Measurements from ENCODE around the gene PITRM1. TPM values are rescaled to one million over a fixed set of nuclear protein-coding genes. Genes with fewer than 3 reads are reported as not detected.

The PITRM1 gene
- total and polyA plus RNA-seq, 2 experiments from 2014 or later = 79.7 to 94.4 TPM

DNA sequence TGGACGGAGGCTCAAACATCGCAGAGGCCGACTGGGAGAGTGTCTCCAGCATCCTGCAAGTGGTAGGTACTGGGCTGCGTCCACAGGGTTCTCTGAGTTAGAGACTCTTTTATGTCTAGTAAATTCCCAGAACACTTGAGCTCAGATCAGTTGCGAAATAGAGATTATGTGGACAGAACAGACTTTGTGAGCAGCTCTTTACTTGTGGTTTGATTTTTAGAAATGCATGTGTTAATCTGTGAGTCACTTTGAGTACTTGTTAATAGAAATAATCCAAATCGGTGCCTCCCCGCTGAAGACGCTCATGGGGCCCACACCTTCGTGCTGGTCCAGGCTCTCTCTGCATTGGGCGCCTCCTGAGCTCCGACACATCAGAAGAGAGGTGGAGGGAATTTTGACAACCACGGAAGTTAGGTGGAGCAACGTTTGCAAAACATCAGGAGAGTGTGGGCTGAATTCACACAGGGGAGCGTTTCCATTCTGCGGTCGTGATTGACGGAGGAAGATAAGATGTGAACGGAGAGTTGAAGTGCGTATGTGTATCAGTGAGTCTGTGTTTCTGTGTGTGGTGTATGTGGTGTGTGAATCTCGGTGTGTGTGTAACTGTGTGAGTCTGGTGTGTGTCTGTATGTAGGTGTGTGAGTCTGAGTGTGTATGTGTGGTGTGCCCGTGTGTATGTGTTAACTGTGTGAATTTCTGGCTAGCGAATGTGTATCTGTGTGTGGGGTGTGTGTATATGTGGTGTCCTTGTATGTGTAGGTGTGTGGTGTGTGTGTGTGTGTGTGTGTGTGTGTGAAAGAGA lies 73.1 kb downstream of the PITRM1 start:
- 81 to 82% methylated on average over 22 of the region's 22 CpGs for WGBS, 2 experiments (ENCODE audit: low coverage in 1 of 2, low lambda C conversion rate in 2 of 2, missing lambda C conversion rate in 2 of 2)
- H3K4me3 ChIP-seq = no peak overlapping the region
- H3K36me3 ChIP-seq (ENCODE audit: low read depth) = peaks cover 27% of the 10 kb centered on the region; the same call in 1 of the 2 replicates
- in situ Hi-C loops (cut with MboI) = no loop called here
- H3K4me1 ChIP-seq (ENCODE audit: insufficient read depth) = peaks cover 42% of the 10 kb centered on the region
- H2AFZ ChIP-seq = no peak overlapping the region
- H3K27ac ChIP-seq = peak overlapping the region; percentile 38
- peak overlapping the region; percentile 24 for H3K4me2 ChIP-seq (ENCODE audit: unreplicated experiment)
- peaks cover 38% of the 10 kb centered on the region for H3F3A ChIP-seq (ENCODE audit: insufficient read depth)
- H3K79me2 ChIP-seq (ENCODE audit: insufficient read depth) = peaks cover 53% of the 10 kb centered on the region
- peak overlapping the region; percentile 20; the same call in 1 of the 2 replicates for H3K9ac ChIP-seq
- H3K9me3 ChIP-seq (ENCODE audit: low read depth) = no peaks in the 10 kb centered on the region
- no peaks in the 10 kb centered on the region for H3K9me2 ChIP-seq (ENCODE audit: insufficient read depth)
- TF ChIP-seq EZH2phosphoT487 (IDR thresholded peaks at IDR 0.05; ENCODE audit: insufficient read depth, low read depth) = no peak
- no peak for TF ChIP-seq EZH2 (IDR thresholded peaks at IDR 0.05; ENCODE audit: insufficient read depth, poor library complexity, severe bottlenecking)
- no peaks in the 10 kb centered on the region for H3K27me3 ChIP-seq (replicated peaks; ENCODE audit: insufficient read depth)
- no peaks in the 10 kb centered on the region for H4K20me1 ChIP-seq (ENCODE audit: insufficient read depth)
- peak; percentile 87 for DNase-seq

DNA sequence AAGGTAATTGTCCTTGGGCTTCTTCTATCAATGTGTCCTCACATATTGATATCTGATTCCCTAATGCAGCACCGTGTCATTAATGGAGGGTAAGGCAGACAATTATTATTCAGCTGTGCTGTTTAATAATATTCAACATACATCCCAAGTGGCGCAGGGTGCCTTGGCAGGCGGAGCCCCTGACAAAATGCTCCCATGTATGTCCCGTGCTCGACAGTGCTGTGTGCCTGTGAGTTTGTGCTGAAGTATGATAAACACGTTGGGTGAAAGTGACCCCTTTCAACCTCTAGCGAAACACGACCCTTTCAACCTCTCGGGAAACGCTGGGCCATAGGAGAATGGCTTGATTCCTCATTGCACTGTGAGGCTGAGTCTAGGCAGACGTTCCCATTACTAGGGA lies 73.9 kb downstream of the PITRM1 start:
- TF ChIP-seq EZH2 (IDR thresholded peaks at IDR 0.05; ENCODE audit: insufficient read depth, poor library complexity, severe bottlenecking) (no peak), EZH2phosphoT487 (IDR thresholded peaks at IDR 0.05; ENCODE audit: insufficient read depth, low read depth) (no peak)
- 84 to 86% methylated on average over 11 of the region's 11 CpGs for whole genome bisulfite sequencing, 2 experiments (ENCODE audit: low coverage in 1 of 2, low lambda C conversion rate in 2 of 2, missing lambda C conversion rate in 2 of 2)
- Histone ChIP-seq H3K9ac (peak overlapping the region; percentile 20; the same call in 1 of the 2 replicates), H3F3A (ENCODE audit: insufficient read depth) (peaks cover 41% of the 10 kb centered on the region), H3K27me3 (replicated peaks; ENCODE audit: insufficient read depth) (no peaks in the 10 kb centered on the region), H3K9me2 (ENCODE audit: insufficient read depth) (no peaks in the 10 kb centered on the region), H3K4me2 (ENCODE audit: unreplicated experiment) (peak overlapping the region; percentile 24), H3K9me3 (ENCODE audit: low read depth) (no peaks in the 10 kb centered on the region), H3K4me1 (ENCODE audit: insufficient read depth) (peaks cover 47% of the 10 kb centered on the region), H3K79me2 (ENCODE audit: insufficient read depth) (peaks cover 61% of the 10 kb centered on the region), H3K4me3 (no peak overlapping the region), H2AFZ (no peak overlapping the region), H4K20me1 (ENCODE audit: insufficient read depth) (no peaks in the 10 kb centered on the region), H3K27ac (peak overlapping the region; percentile 38; the same call in 1 of the 2 replicates), H3K36me3 (ENCODE audit: low read depth) (peaks cover 19% of the 10 kb centered on the region; the same call in 1 of the 2 replicates)
- in situ Hi-C loops (cut with MboI) = no loop called here
- DNase-seq = no peak

DNA sequence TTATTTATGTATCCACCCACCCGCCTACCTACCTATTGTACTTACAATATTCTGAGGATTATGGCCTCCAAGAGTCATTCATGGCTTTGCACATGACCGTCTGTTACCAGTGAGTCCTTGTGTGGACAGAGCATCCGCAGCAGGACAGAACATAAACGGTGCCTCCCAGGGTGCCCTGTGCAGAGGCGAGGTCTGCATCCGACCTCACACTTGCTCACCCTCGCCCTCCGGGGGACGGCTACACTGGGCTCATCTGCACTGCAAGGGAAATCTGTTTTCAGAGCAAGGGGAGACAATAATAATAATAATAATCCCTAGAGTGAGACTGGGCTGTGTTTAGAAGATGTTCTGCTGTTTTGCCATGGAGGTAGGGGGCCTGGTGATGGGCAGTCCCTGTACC lies 75.4 kb downstream of the PITRM1 start:
- H3K27ac ChIP-seq = peak overlapping the region; percentile 99
- H3K27me3 ChIP-seq (replicated peaks; ENCODE audit: insufficient read depth) = no peaks in the 10 kb centered on the region
- no peaks in the 10 kb centered on the region for H3K9me2 ChIP-seq (ENCODE audit: insufficient read depth)
- H4K20me1 ChIP-seq (ENCODE audit: insufficient read depth) = no peaks in the 10 kb centered on the region
- no peak overlapping the region for H3K4me2 ChIP-seq (ENCODE audit: unreplicated experiment)
- H3K4me1 ChIP-seq (ENCODE audit: insufficient read depth) = peaks cover 48% of the 10 kb centered on the region
- no peaks in the 10 kb centered on the region for H3K9me3 ChIP-seq (ENCODE audit: low read depth)
- TF ChIP-seq EZH2 (IDR thresholded peaks at IDR 0.05; ENCODE audit: insufficient read depth, poor library complexity, severe bottlenecking) = no peak
- TF ChIP-seq EZH2phosphoT487 (IDR thresholded peaks at IDR 0.05; ENCODE audit: insufficient read depth, low read depth) = no peak
- DNase-seq = no peak
- peaks cover 72% of the 10 kb centered on the region for H3K79me2 ChIP-seq (ENCODE audit: insufficient read depth)
- H3K36me3 ChIP-seq (ENCODE audit: low read depth) = 0 out of 2 replicates have a peak, but pooled peaks cover 7% of the 10 kb centered on the region
- 88 to 89% methylated on average over 9 of the region's 9 CpGs for WGBS, 2 experiments (ENCODE audit: low coverage in 1 of 2, low lambda C conversion rate in 2 of 2, missing lambda C conversion rate in 2 of 2)
- H3K4me3 ChIP-seq = no peak overlapping the region
- H3K9ac ChIP-seq = no peak overlapping the region
- peaks cover 41% of the 10 kb centered on the region for H3F3A ChIP-seq (ENCODE audit: insufficient read depth)
- no peak overlapping the region for H2AFZ ChIP-seq
- in situ Hi-C loops (cut with MboI) = no loop called here

DNA sequence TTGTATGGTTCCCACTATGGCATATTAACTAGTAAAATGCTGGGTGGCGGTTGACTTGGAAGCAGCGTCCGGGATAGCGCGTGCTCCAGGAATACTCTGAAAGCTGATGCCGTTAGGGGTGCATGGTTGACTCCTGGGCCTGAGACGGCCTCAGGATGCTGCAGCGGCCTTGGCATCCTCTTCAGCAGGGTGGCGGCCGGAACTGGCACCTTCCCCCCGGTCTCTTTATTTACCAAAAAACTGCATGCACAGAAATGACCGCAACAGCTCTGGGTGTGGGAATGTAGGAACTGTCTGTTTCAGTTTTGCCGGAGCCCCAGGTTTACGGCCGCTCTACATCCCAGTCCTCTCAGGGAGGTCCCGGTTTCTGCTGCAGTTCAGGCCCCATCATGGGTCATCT lies 76.4 kb downstream of the PITRM1 start:
- Histone ChIP-seq H3K9ac (peak overlapping the region; percentile 85), H3K27me3 (replicated peaks; ENCODE audit: insufficient read depth) (no peaks in the 10 kb centered on the region), H3K4me2 (ENCODE audit: unreplicated experiment) (peak overlapping the region; percentile 89), H2AFZ (no peak overlapping the region), H3K79me2 (ENCODE audit: insufficient read depth) (peaks cover 73% of the 10 kb centered on the region), H3F3A (ENCODE audit: insufficient read depth) (peaks cover 47% of the 10 kb centered on the region), H3K9me2 (ENCODE audit: insufficient read depth) (no peaks in the 10 kb centered on the region), H3K27ac (peak overlapping the region; percentile 99), H3K4me3 (peak overlapping the region; percentile 57), H3K4me1 (ENCODE audit: insufficient read depth) (peaks cover 58% of the 10 kb centered on the region), H3K36me3 (ENCODE audit: low read depth) (0 out of 2 replicates have a peak, but pooled peaks cover under 1% of the 10 kb centered on the region), H4K20me1 (ENCODE audit: insufficient read depth) (no peaks in the 10 kb centered on the region), H3K9me3 (ENCODE audit: low read depth) (no peaks in the 10 kb centered on the region)
- TF ChIP-seq EZH2 (IDR thresholded peaks at IDR 0.05; ENCODE audit: insufficient read depth, poor library complexity, severe bottlenecking) = no peak
- 48 to 50% methylated on average over 16 of the region's 16 CpGs for WGBS, 2 experiments (ENCODE audit: low coverage in 1 of 2, low lambda C conversion rate in 2 of 2, missing lambda C conversion rate in 2 of 2)
- in situ Hi-C loops (cut with MboI) = no loop called here
- peak; percentile 46 for DNase-seq
